Measurements from ENCODE around the gene CFAP68. TPM values are rescaled to one million over a fixed set of nuclear protein-coding genes. Genes with fewer than 3 reads are reported as not detected.

The CFAP68 gene
- total and polyA plus RNA-seq, 10 of the 15 experiments (the other 5 are each of a cell fraction or from before 2014, with no cell fraction given): 35.7 to 84.4 (median 64.1) TPM

DNA sequence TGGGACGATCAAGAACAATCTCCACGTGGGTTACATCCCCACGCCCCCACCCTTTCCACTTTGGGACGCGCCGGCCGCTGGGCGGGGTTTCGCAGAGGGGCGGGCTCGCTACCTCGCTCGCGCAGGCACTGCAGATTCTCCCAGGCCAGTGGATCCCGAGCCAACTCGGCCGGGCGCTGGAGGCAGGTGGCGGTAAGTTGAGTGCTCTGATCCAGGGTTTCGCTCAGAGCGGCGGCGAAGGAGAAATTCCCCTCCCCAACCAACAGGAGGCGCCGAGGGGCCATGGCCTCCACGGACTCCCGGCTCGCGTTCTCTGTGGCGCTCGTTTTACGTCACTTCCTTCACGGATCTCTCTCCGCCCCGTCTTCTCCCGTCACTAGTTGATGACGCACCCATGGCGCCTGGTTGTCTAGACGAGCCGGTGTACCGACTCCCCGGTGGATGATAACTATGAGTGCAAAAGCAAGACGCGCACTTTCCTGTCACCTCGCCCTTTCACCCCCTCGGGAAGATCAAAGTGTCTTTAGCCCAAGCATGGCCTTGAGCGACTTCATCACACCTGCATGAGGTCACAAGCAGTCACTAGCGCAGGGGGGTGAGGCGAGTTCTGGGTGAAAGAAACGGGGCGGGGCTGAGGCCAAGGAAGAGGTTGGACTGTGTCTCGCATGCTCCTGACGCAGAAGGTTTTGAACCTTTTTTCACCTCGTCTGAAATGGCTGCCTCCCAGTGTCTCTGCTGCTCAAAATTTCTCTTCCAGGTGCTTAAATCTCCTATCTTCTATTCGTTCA lies at the start of gene CFAP68, which contains the start of gene FDXACB1 (continued):
- TF ChIP-seq RFX5 (IDR thresholded peaks at IDR 0.05; ENCODE audit: low read depth, low read length) (0 out of 2 replicates have a peak, but pooled peaks have one; percentile 44), NR2F1 (conservative IDR thresholded peaks at IDR 0.05) (peak; percentile 80), RELA (IDR thresholded peaks at IDR 0.05; ENCODE audit: borderline replicate concordance, partially characterized antibody) (peak; percentile 77), TCF7 (IDR thresholded peaks at IDR 0.05; ENCODE audit: borderline replicate concordance) (no peak), NRF1 (conservative IDR thresholded peaks at IDR 0.05; ENCODE audit: low read depth, low read length) (no peak), RAD21 (IDR thresholded peaks at IDR 0.05; ENCODE audit: insufficient read depth, low read depth, low read length) (peak; percentile 59), TBL1XR1 (IDR thresholded peaks at IDR 0.05; ENCODE audit: low read depth, low read length) (no peak), SMARCA5 (IDR thresholded peaks at IDR 0.05) (peak; percentile 83; the same call in 1 of the 2 replicates), SMAD5 (IDR thresholded peaks at IDR 0.05; ENCODE audit: low read depth) (peak; percentile 62), BCL11A (IDR thresholded peaks at IDR 0.05; ENCODE audit: low read depth, low read length) (no peak), POU2F2 (IDR thresholded peaks at IDR 0.05; ENCODE audit: borderline replicate concordance, low read depth, low read length) (no peak), CREM (IDR thresholded peaks at IDR 0.05; ENCODE audit: low read depth) (peak; percentile 100), ZSCAN29 (IDR thresholded peaks at IDR 0.05) (no peak), BACH1 (IDR thresholded peaks at IDR 0.05; ENCODE audit: borderline replicate concordance) (0 out of 2 replicates have a peak, but pooled peaks have one; percentile 39), IKZF1 (conservative IDR thresholded peaks at IDR 0.05) (peak; percentile 65; the same call in 1 of the 2 replicates), CBX5 (IDR thresholded peaks at IDR 0.05; ENCODE audit: low read depth) (no peak; the same call in 1 of the 2 replicates), DPF2 (IDR thresholded peaks at IDR 0.05) (no peak)
- TF ChIP-seq, protein P1, sequence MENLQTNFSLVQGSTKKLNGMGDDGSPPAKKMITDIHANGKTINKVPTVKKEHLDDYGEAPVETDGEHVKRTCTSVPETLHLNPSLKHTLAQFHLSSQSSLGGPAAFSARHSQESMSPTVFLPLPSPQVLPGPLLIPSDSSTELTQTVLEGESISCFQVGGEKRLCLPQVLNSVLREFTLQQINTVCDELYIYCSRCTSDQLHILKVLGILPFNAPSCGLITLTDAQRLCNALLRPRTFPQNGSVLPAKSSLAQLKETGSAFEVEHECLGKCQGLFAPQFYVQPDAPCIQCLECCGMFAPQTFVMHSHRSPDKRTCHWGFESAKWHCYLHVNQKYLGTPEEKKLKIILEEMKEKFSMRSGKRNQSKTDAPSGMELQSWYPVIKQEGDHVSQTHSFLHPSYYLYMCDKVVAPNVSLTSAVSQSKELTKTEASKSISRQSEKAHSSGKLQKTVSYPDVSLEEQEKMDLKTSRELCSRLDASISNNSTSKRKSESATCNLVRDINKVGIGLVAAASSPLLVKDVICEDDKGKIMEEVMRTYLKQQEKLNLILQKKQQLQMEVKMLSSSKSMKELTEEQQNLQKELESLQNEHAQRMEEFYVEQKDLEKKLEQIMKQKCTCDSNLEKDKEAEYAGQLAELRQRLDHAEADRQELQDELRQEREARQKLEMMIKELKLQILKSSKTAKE (IDR thresholded peaks at IDR 0.05; ENCODE audit: low read depth, poor library complexity, severe bottlenecking): peak; percentile 82
- TF ChIP-seq, protein P2, sequence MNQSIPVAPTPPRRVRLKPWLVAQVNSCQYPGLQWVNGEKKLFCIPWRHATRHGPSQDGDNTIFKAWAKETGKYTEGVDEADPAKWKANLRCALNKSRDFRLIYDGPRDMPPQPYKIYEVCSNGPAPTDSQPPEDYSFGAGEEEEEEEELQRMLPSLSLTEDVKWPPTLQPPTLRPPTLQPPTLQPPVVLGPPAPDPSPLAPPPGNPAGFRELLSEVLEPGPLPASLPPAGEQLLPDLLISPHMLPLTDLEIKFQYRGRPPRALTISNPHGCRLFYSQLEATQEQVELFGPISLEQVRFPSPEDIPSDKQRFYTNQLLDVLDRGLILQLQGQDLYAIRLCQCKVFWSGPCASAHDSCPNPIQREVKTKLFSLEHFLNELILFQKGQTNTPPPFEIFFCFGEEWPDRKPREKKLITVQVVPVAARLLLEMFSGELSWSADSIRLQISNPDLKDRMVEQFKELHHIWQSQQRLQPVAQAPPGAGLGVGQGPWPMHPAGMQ (IDR thresholded peaks at IDR 0.05; ENCODE audit: borderline replicate concordance): no peak
- TF ChIP-seq, protein P3, sequence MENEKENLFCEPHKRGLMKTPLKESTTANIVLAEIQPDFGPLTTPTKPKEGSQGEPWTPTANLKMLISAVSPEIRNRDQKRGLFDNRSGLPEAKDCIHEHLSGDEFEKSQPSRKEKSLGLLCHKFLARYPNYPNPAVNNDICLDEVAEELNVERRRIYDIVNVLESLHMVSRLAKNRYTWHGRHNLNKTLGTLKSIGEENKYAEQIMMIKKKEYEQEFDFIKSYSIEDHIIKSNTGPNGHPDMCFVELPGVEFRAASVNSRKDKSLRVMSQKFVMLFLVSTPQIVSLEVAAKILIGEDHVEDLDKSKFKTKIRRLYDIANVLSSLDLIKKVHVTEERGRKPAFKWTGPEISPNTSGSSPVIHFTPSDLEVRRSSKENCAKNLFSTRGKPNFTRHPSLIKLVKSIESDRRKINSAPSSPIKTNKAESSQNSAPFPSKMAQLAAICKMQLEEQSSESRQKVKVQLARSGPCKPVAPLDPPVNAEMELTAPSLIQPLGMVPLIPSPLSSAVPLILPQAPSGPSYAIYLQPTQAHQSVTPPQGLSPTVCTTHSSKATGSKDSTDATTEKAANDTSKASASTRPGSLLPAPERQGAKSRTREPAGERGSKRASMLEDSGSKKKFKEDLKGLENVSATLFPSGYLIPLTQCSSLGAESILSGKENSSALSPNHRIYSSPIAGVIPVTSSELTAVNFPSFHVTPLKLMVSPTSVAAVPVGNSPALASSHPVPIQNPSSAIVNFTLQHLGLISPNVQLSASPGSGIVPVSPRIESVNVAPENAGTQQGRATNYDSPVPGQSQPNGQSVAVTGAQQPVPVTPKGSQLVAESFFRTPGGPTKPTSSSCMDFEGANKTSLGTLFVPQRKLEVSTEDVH (IDR thresholded peaks at IDR 0.05; ENCODE audit: low read depth, partially characterized antibody): peak; percentile 91
- TF ChIP-seq, protein P4, sequence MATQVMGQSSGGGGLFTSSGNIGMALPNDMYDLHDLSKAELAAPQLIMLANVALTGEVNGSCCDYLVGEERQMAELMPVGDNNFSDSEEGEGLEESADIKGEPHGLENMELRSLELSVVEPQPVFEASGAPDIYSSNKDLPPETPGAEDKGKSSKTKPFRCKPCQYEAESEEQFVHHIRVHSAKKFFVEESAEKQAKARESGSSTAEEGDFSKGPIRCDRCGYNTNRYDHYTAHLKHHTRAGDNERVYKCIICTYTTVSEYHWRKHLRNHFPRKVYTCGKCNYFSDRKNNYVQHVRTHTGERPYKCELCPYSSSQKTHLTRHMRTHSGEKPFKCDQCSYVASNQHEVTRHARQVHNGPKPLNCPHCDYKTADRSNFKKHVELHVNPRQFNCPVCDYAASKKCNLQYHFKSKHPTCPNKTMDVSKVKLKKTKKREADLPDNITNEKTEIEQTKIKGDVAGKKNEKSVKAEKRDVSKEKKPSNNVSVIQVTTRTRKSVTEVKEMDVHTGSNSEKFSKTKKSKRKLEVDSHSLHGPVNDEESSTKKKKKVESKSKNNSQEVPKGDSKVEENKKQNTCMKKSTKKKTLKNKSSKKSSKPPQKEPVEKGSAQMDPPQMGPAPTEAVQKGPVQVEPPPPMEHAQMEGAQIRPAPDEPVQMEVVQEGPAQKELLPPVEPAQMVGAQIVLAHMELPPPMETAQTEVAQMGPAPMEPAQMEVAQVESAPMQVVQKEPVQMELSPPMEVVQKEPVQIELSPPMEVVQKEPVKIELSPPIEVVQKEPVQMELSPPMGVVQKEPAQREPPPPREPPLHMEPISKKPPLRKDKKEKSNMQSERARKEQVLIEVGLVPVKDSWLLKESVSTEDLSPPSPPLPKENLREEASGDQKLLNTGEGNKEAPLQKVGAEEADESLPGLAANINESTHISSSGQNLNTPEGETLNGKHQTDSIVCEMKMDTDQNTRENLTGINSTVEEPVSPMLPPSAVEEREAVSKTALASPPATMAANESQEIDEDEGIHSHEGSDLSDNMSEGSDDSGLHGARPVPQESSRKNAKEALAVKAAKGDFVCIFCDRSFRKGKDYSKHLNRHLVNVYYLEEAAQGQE (IDR thresholded peaks at IDR 0.05; ENCODE audit: low read depth, low read length): no peak
